Heart left ventricle (tissue), 13 donors: ENCODE measurements around the gene NPHS1.

Source experiments
- POLR2A ChIP-seq, 2 donors: fragments of 450-650 bp; IDR thresholded peaks; one replicate each; pipeline ENCODE4 v1.6.1; 2017; ENCODE audit warnings: antibody characterized with exemption in 2 of 2, mild to moderate bottlenecking in 2 of 2, moderate library complexity in 2 of 2
- TF ChIP-seq, protein P1 (sequence below), 12 donors: fragments of 200-600 bp; sonication (generic) in 4 of 12; IDR thresholded peaks; one replicate each; pipeline versions ENCODE4 v1.5.0 to v1.8.0; 2018 to 2022; ENCODE audit warnings: antibody characterized with exemption in 12 of 12, mild to moderate bottlenecking in 5 of 12
- donor health status: ischemic (EF 13 %, LVEDD 7.1; RV severe dilation, severe dysfunction).
- donor health status: DM: no; HTN: yes; CAD: no.
- donor health status: DM: no; HTN: no; CAD: no.
- donor health status: ischemic (EF 25% LVEDD 6.9; RV normal size, moderate dysfunction).
- donor health status: ischemic (EF 25% LVEDD 5.7; RV mildly dilated, moderate dysfunction).
- donor health status: ischemic (EF 35%, LVEDD 5.7; RV mildly dilated, moderate dysfunction).
- donor health status: nonischemic (EF 11% LVEDD 7.7; RV severe dilation, severe dysfunction).
- donor health status: DM: yes; HTN: yes; CAD: no.
- donor health status: PGD.
- donor health status: ischemic (EF 29% LVEDD 5.4; RV normal size, mild dysfunction).
- donor health status: nonischemic (EF 23%, LVEDD 6.1; RV moderate dilation, normal function).

DNA sequence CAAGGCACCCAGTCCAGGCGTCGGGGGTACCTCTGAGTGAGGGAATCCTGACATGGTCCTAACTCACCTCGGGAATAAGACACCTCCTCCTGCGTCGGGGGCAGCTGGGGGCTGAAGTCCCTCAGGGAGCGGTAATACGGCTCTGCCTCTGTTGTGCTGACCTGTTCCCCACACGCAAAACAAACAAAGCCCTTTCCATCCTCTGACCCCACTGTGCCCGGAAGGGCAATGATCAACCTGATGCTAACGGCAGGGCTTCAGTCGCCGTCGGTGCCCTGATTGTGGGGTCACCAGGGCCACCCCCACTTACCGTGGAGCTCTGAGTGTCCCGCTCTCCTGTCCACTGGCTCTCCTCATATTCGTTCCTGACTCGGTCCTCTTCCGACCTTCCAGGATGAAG is 21.3 kb downstream of the NPHS1 start:
- TF ChIP-seq POLR2A (IDR thresholded peaks at IDR 0.05): no peak
- TF ChIP-seq, protein P1, sequence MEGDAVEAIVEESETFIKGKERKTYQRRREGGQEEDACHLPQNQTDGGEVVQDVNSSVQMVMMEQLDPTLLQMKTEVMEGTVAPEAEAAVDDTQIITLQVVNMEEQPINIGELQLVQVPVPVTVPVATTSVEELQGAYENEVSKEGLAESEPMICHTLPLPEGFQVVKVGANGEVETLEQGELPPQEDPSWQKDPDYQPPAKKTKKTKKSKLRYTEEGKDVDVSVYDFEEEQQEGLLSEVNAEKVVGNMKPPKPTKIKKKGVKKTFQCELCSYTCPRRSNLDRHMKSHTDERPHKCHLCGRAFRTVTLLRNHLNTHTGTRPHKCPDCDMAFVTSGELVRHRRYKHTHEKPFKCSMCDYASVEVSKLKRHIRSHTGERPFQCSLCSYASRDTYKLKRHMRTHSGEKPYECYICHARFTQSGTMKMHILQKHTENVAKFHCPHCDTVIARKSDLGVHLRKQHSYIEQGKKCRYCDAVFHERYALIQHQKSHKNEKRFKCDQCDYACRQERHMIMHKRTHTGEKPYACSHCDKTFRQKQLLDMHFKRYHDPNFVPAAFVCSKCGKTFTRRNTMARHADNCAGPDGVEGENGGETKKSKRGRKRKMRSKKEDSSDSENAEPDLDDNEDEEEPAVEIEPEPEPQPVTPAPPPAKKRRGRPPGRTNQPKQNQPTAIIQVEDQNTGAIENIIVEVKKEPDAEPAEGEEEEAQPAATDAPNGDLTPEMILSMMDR (IDR thresholded peaks at IDR 0.05): no peak
